DMS53 treated with DMSO at 0.1 percent for 48 hours (cell line): ENCODE measurements around the gene CCL17.
A peak's percentile ranks its signal among the peaks of the same experiment; 100 is the strongest.

Experiments
- DNase-seq: peaks from one replicate; lab custom pipeline; 2025; ENCODE audit not compliant: unreplicated experiment; lab: John Stamatoyannopoulos, UW

CCL17 gene

DNA sequence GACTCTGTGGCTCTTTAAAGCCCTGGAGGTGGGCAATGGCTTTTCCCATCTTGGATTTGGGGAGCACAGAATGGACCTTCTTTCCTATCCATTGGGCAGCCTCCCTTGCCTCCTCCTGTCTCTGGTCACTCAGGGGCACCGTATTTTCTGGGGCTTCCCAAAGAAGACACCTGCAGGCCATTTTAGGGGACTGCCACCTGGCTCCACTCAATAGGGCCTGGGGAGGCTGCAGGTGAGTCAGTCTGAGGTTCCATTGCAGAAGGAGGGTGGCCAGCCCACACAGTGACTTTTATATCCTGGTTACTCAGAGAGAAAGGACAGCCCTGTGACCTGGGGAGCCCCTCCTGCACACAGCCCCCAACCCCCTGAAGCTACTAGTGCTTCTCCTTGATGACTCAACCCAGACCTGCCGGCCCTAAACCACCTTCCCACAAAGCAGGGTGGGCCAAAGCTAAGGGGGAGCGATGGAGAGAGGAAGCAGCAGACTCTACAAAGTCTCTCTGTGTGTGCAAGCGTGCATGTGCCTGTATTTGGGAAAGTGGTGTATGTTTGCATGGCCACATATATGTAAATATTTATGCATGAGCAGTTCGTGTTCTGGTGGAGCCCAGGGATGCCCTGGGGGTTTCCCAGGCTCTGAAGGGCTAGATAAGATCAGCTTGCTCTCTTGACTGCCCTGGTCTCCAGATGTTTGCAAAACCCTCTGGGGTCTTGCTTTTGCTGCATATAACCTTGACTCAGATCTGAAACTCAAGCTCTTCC is 27.3 kb upstream of the CCL17 start:
- peak; percentile 21 for DNase-seq

DNA sequence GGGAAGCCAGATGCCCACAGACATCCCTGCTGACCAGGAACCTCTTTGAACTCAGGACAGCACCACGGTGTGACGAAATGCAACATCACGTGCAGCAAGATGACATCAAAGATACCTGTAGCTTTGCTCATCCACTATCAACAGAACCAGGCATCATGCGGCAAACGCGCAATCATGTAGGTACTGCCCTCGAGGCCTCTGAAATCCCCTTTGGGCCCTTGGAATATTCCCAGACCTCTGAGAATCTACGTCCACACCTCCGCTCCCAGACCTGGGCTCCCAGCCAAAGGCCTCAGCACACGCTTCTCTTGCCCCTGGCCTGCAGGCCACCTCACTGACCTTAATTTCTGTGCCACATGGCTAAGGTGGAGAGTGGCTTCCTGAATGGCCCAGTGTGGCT is 25.0 kb upstream of the CCL17 start:
- no peak for DNase-seq

DNA sequence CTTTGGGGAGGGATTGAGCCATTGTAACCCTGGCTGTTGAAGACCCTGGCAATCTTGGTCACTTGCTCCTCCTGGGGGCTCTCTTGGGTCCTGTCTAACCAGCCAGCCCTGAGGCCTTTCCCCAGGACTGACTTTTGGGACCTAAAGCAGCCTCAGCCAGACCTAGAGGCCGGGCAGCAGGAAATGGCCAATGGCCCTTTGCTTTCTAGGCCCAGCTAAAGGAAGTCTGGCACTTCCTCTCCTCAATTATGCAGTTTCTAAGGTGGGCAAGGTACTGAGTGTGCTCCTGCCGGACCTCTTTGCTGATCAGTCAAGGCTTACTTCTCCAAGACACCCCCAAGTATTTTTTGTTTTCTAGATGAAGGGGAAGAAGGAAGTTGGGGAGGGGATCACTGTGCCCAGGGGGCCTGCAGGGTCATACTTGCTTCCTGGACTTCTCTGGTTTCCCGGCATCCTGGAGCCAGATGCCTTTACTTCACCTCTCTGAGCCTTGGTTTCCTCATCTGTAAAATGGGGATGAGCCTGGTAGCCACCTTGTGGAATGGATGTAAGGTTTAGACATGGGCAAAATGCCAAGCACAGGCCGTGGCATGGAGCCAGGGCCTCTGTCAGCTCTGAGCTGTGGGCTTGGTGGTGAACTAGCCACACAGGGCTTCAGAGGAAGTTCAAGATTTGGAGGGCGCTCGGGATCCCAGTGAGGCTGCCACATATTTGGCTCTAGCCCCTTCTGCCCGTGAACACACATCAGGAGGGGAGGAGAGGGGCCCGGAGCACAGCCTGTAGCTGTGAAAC is 23.7 kb upstream of the CCL17 start:
- no peak for DNase-seq

DNA sequence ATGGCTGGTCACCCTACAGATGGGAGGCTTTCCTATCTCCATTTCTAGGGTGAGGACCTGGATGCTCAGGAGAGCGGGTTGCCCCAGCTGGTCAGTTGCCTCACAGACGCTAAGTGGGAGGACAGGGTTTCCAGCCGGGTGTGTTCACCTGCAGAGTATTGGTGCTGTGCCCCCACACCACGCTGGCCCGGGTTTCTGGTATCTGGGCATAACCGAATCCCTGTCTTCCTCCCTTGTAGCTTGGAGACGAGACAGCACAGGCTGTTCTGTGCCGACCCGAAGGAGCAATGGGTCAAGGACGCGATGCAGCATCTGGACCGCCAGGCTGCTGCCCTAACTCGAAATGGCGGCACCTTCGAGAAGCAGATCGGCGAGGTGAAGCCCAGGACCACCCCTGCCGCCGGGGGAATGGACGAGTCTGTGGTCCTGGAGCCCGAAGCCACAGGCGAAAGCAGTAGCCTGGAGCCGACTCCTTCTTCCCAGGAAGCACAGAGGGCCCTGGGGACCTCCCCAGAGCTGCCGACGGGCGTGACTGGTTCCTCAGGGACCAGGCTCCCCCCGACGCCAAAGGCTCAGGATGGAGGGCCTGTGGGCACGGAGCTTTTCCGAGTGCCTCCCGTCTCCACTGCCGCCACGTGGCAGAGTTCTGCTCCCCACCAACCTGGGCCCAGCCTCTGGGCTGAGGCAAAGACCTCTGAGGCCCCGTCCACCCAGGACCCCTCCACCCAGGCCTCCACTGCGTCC is 22.6 kb upstream of the CCL17 start:
- DNase-seq = no peak

DNA sequence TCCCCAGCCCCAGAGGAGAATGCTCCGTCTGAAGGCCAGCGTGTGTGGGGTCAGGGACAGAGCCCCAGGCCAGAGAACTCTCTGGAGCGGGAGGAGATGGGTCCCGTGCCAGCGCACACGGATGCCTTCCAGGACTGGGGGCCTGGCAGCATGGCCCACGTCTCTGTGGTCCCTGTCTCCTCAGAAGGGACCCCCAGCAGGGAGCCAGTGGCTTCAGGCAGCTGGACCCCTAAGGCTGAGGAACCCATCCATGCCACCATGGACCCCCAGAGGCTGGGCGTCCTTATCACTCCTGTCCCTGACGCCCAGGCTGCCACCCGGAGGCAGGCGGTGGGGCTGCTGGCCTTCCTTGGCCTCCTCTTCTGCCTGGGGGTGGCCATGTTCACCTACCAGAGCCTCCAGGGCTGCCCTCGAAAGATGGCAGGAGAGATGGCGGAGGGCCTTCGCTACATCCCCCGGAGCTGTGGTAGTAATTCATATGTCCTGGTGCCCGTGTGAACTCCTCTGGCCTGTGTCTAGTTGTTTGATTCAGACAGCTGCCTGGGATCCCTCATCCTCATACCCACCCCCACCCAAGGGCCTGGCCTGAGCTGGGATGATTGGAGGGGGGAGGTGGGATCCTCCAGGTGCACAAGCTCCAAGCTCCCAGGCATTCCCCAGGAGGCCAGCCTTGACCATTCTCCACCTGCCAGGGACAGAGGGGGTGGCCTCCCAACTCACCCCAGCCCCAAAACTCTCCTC is 21.9 kb upstream of the CCL17 start:
- no peak for DNase-seq

DNA sequence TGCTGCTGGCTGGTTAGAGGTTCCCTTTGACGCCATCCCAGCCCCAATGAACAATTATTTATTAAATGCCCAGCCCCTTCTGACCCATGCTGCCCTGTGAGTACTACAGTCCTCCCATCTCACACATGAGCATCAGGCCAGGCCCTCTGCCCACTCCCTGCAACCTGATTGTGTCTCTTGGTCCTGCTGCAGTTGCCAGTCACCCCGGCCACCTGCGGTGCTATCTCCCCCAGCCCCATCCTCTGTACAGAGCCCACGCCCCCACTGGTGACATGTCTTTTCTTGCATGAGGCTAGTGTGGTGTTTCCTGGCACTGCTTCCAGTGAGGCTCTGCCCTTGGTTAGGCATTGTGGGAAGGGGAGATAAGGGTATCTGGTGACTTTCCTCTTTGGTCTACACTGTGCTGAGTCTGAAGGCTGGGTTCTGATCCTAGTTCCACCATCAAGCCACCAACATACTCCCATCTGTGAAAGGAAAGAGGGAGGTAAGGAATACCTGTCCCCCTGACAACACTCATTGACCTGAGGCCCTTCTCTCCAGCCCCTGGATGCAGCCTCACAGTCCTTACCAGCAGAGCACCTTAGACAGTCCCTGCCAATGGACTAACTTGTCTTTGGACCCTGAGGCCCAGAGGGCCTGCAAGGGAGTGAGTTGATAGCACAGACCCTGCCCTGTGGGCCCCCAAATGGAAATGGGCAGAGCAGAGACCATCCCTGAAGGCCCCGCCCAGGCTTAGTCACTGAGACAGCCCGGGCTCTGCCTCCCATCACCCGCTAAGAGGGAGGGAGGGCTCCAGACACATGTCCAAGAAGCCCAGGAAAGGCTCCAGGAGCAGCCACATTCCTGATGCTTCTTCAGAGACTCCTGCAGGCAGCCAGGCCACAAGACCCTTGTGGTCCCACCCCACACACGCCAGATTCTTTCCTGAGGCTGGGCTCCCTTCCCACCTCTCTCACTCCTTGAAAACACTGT is 21.0 kb upstream of the CCL17 start:
- DNase-seq = no peak

DNA sequence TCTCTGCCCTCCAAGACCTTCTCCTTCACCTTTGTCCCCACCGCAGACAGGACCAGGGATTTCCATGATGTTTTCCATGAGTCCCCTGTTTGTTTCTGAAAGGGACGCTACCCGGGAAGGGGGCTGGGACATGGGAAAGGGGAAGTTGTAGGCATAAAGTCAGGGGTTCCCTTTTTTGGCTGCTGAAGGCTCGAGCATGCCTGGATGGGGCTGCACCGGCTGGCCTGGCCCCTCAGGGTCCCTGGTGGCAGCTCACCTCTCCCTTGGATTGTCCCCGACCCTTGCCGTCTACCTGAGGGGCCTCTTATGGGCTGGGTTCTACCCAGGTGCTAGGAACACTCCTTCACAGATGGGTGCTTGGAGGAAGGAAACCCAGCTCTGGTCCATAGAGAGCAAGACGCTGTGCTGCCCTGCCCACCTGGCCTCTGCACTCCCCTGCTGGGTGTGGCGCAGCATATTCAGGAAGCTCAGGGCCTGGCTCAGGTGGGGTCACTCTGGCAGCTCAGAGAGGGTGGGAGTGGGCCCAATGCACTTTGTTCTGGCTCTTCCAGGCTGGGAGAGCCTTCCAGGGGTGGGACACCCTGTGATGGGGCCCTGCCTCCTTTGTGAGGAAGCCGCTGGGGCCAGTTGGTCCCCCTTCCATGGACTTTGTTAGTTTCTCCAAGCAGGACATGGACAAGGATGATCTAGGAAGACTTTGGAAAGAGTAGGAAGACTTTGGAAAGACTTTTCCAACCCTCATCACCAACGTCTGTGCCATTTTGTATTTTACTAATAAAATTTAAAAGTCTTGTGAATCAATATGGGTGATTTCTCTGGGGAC is 20.1 kb upstream of the CCL17 start:
- DNase-seq = no peak

DNA sequence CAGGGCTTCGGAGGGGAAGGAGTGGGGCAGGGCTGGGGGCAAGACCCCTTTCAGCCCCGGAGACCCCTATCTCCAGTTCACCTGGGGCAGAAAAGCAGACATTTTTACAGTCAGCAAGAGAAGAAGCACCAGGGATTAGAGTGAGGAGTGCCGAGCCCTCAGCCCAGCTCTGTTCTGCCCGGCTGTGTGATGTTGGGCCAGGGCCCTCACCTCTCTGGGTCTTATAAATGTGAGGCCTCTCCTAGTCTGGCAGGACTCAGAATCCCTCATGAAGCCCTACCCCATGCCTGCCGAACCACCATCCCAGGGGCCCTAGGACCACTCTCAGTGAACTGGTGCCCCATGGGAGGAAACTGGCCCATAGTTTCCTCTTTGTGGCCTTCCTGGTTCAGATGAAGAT is 19.5 kb upstream of the CCL17 start:
- no peak for DNase-seq

DNA sequence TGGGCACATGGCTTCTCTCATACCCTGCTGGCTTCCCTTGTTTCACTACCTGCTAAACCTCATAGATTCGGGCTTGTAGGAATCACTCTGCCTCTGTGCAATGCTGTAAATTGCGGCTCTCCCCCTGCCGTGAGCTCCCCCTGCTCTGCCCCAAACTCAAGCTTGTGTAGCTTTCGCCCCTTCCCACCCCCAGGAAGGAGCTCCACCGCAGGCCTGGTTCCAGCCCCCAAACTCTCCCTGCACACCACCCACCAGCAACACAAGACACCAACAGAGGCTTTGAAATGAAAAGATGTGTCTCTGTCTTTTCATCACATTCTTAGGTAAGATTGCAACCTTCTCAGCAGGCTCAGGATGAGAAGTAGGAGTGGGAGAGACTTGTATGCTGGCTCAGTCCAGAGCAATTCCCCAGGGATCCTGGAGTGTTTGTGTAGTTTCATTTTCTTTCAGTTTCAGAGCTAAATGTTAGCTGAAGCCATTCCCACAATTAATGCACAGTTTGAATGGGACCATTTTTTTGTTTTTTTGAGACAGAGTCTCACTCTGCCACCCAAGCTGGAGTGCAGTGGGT is 18.1 kb upstream of the CCL17 start:
- DNase-seq = no peak

DNA sequence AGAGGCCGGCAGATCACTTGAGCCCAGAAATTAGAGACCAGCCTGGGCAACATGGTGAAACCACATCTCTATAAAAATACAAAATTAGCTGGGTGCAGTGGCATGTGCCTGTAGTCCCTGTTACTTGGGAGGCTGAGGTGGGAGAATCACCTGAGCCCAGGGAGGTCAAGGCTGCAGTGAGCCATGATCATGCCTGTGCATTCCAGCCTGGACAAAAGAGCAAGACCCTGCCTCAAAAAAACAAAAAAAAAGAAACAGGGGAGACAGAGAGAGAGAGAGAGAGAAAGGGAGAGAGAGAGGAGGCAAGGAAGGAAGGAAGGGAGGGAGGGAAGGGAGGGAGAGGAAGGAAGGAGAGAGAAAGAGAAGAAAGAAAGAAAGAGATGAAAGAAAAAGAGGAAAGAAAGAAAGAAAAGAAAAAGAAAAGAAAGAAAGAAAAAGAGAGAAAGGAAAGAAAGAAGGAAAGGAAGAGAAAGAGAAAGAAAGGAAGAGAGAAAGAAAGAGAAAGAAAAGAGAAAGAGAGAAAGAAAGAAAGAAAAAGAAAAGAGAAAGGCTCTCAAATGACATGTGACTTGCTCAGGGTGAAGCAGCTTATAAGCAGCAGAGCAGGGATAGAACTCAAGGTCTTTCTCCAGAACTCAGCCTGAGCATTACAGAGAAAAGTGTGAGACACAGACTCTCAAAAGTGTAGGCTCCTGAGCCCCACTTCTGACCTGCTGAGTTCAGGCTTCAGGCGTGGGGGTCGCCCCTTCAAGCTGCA is 16.8 kb upstream of the CCL17 start:
- no peak for DNase-seq

DNA sequence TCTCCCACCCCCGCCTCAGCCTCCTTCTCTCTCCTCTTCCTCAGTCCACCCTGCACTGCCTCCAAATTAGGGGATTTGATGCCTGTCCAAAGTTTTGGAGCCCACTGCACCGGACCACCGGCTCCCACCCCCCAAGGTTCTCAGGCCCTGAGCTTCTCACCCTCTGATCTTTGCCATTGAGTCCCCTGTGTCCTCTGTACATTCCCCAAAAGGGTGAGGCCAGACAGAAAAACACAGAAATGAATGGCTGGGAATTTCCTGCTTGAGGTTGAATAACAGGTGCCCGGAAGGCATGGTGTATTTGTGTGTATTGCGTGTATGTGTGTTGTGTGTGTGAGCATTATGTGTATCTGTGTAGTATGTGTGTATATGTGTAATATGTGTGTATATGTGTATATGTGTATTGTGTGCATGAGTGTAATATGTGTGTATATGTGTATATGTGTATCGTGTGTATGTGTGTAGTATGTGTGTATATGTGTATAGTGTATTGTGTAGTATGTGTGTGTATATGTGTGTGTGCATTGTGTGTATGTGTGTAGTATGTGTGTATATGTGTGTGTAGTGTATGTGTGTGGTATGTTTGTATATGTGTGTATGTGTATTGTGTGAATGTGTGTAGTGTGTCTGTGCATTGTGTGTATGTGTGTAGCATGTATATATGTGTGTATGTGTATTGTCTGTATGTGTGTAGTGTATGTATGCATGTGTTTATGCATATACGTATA is 16.0 kb upstream of the CCL17 start:
- DNase-seq = no peak

DNA sequence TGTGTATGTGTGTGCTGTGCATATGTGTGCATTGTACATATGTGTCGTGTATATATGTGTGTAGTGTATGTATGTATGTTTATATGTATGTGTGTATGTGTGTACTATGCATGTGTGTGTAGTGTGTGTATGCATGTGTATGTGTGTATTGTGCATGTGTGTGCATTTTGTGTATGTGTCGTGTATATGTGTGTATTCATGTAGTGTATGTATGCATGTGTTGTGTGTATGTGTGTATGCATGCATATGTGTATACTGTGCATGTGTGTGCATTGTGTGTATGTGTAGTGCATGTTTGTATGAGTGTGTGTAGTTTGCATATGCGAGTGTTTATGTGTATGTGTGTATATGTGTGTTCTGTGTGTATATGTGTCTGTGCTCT is 15.5 kb upstream of the CCL17 start:
- no peak for DNase-seq

DNA sequence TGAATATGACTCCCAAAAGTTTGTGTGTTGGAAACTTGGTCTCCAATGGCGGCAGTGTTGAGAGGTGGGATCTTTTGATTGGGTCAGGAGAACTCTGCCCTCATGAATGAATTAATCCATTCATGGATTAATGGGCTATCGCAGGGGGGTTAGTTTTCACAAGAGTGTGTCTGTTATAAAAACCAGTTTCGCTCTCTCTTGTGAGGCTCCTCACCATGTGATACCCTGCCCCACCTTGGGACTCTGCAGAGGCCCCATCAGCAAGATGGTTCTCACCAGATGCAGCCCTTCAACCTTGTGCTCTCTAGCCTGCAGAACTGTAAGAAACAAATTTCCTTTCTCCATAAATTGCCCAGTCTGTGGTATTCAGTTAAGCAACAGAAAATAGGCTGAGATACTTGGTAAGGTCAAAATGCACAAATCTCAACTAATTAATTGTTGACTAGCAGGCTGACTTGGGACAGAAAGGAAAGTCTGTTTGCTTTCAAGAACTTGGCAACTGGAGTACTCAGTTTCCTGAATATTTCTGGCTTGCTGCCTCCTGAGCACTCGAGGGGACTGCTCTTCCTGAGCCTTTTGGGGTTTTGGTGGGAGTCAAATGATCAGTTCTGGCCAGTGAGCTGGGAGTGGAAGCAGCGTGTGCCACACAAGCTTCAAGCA is 13.8 kb upstream of the CCL17 start:
- no peak for DNase-seq

DNA sequence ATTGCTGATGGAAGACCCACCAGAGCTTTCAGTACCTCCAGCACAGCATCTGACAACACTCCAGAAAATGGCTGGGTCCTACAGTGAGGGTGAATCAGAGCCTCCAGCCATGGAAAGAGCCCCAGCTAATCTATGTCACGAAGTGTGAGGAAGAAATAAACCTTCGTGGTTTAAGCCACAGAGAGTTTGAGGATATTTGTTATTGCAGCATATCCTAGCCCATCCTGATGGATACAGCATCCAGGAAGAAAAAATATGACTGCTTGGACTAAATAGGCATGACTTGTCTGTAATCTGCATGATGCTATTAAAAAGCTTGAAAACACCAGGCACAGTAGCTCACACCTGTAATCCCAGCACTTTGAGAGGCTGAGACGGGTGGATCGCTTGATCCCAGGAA is 13.3 kb upstream of the CCL17 start:
- DNase-seq = no peak

DNA sequence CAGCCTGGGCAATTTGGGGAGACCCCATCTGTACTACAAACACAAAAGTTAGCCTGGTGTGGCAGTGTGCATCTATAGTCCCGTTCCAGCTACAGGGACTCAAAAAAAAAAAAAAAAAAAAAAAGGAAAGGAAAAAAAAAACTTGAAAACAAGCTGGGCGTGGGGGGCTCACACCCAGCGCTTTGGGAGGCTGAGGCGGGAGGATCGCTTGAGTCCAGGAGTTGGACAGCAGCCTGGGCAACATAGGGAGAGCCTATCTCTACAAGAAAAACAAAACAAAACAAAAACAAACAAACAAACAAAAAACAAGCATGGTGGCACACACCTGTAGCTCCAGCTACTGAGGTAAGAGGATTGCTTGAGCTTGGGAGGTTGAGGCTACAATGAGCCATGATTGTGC is 12.9 kb upstream of the CCL17 start:
- DNase-seq = no peak

DNA sequence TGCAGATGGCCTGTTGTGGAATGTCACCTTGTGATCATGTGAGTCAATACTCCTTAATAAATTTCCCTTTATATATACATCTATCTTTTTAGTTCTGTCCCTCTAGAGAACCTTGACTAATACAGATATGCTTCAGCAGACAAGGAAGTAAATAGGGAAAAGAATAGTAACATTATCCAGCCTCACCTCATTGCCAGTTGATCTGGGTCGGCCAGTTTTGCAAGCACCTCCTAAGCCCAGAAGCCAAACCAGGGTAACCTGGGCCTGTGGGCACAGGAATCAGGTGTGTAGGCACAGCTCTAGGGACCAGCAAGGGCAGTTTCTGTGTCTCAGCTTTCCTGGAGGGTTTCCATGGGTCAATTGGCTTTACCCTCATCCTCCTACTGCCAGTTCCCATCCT is 11.9 kb upstream of the CCL17 start:
- DNase-seq = no peak

DNA sequence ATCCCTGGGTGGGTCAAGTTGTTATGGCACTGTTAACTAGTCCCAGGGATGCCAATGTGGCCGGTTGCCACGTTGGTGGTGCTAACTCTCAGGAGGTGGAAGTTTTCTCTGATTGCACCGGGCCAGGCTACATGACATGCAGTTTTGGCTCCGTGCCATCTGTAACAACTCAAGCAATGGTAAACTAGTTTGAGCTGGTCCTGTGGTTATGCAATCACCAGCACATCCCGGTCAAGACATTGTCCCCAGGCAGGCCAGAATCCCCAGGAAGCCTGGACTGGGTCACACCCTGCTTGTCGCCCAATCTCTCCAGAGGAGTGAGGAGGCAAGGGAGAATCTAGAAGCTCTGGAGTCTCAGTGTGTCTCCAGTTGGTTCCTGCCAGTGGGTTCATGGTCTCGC is 10.1 kb upstream of the CCL17 start:
- DNase-seq = no peak
